Cardiac muscle cell (in vitro differentiated cells and primary cell): ENCODE data around the gene LRMDA. TPM values are rescaled to one million over a fixed set of nuclear protein-coding genes. Genes with fewer than 3 reads are reported as not detected.

ENCODE experiments used
- DNase-seq, 2 donors: peaks; one replicate each; pipeline versions ENCODE4 v3.0.0 to v3.0.0-alpha.2; 2010 to 2017; ENCODE audit warnings: low read depth in 1 of 2, low spot score in 1 of 2
- H3K27ac ChIP-seq: fragments of 200-600 bp; sonication (generic); 2 replicates; pipeline ENCODE4 v1.5.1; 2016
- H3K27me3 ChIP-seq: fragments of 200-600 bp; sonication (generic); 2 replicates; pipeline ENCODE4 v1.6.0; 2016; ENCODE audit warnings: control low read depth
- H3K36me3 ChIP-seq: fragments of 200-600 bp; sonication (generic); 2 replicates; pipeline ENCODE4 v1.5.1; 2016; ENCODE audit warnings: control low read depth
- H3K4me1 ChIP-seq: fragments of 200-600 bp; sonication (generic); 2 replicates; pipeline ENCODE4 v1.8.1; 2017; ENCODE audit warnings: low read depth, mild to moderate bottlenecking, mixed run types
- H3K4me3 ChIP-seq: fragments of 200-600 bp; sonication (generic); 2 replicates; pipeline ENCODE4 v1.5.1; 2016; ENCODE audit warnings: mild to moderate bottlenecking
- H3K9me3 ChIP-seq: fragments of 200-600 bp; sonication (generic); 2 replicates; pipeline ENCODE4 v1.5.1; 2017; ENCODE audit warnings: low read depth, mild to moderate bottlenecking, control low read depth
- CTCF ChIP-seq: IDR thresholded peaks from 2 replicates; pipeline ENCODE4 v1.5.1; 2012; ENCODE audit warnings: low read depth, mild to moderate bottlenecking, low read length
- polyA plus RNA-seq: library from polyadenylated mRNA; unstranded; fragments of >200 nt; fragmentation: Nextera tagmentation; extraction: Ambion mirVana; gene quantifications from 2 replicates; pipeline ENCODE4 v1.2.1, GENCODE V29; 2016
- total RNA-seq: library from RNA; depleted of rRNA; stranded (reverse); fragments of >200 nt; gene quantifications from 2 replicates; pipeline ENCODE4 v1.2.3, GENCODE V29; 2016

Gene LRMDA
- total and polyA plus RNA-seq, 2 experiments from 2014 or later: 6.2 to 11.7 TPM

GRCh38 chr10:76017026-76017732 is 585.8 kb downstream of the LRMDA start:
- no peak for TF ChIP-seq CTCF
- Histone ChIP-seq H3K4me1 (no peaks in the 10 kb centered on the region), H3K4me3 (no peak overlapping the region), H3K9me3 (no peaks in the 10 kb centered on the region), H3K36me3 (no peaks in the 10 kb centered on the region), H3K27ac (no peak overlapping the region), H3K27me3 (no peaks in the 10 kb centered on the region)
- DNase-seq: peak in 1 of 2 donors; percentile 45

DNA sequence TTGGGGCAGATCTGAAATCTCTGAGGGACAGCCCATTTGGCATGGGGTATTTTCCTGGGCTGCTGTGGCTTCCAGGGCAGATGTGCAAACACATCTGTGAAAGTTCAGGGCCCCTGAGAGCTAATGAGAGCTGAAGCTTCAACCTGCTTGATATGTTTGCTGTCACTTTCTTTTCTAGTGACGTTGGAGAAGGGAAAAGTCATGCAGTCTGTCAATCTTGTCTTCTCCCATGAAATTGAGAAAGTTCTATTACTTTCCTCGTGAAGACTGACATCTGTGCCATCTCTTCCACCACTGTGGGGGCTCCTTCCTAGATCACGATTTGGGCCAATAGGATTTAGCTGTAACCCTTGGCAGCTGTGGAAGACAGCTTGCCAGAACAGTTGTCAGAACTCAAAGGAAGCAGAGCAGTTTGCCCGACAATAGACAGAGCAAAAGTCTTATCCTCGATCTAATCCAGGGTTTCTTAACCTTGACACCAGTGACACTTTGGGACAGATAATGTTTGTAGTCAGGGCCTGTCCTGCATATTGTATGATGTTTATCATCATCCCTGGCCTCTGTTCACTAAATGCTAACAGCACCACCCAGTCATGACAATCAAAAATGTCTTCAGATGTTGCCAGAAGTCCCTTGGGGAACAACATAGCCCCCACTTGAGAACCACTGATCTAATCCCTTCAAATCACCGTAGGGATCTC is 586.5 kb downstream of the LRMDA start:
- H3K36me3 ChIP-seq: no peaks in the 10 kb centered on the region
- no peaks in the 10 kb centered on the region for H3K9me3 ChIP-seq
- no peaks in the 10 kb centered on the region for H3K27me3 ChIP-seq
- no peaks in the 10 kb centered on the region for H3K4me1 ChIP-seq
- TF ChIP-seq CTCF: no peak
- no peak overlapping the region for H3K4me3 ChIP-seq
- DNase-seq: no peak
- H3K27ac ChIP-seq: no peak overlapping the region

DNA sequence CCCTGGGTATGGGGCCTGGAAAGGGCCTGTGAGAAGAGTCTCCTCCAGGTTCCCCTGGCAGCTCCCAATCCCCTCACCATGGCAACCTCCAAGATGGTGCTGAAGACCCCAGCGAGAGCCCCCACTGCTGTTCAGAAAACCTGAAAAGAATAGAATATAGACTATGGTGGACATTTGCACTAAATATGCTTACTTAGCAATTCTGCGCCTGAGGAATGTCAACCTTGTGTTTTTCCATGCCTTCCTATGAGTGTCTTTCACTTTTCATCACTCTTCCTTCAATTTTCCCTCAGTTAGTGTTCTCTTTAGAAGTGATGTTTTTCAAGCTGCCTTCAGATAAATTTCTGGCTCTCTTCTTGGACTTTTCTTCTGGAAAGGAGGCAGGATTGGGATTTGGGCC is 589.2 kb downstream of the LRMDA start:
- Histone ChIP-seq H3K4me1 (no peaks in the 10 kb centered on the region), H3K27me3 (no peaks in the 10 kb centered on the region), H3K36me3 (no peaks in the 10 kb centered on the region), H3K4me3 (no peak overlapping the region), H3K27ac (no peak overlapping the region), H3K9me3 (no peaks in the 10 kb centered on the region)
- DNase-seq: no peak
- TF ChIP-seq CTCF: no peak

DNA sequence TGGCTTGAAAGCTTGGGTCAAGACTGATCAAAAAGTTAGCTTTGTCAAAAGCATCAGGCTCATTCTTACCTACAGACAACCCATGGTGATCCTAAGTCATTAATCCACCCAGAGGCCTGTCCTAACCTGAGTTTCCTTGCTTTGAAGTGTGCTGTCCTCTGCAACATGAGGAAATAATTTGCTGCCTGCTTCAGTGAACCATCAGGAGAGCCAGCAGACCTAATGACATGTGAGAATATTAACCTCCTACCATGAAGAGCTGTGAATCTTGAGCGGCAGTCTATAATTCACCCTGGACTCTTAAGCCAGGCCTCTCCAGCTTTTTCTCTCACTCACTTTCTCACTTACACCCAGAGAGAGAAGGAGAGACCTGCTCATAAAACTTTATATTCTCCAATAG is 590.0 kb downstream of the LRMDA start:
- Histone ChIP-seq H3K27me3 (no peaks in the 10 kb centered on the region), H3K36me3 (no peaks in the 10 kb centered on the region), H3K9me3 (no peaks in the 10 kb centered on the region)

GRCh38 chr10:76022366-76022765 is 590.9 kb downstream of the LRMDA start:
- no peak for TF ChIP-seq CTCF
- Histone ChIP-seq H3K9me3 (no peaks in the 10 kb centered on the region), H3K27ac (no peak overlapping the region), H3K27me3 (no peaks in the 10 kb centered on the region), H3K4me1 (no peaks in the 10 kb centered on the region), H3K4me3 (no peak overlapping the region), H3K36me3 (no peaks in the 10 kb centered on the region)
- no peak for DNase-seq

More for the DNA sequence above, 590.0 kb downstream of the LRMDA start:
- Histone ChIP-seq H3K4me1 (no peaks in the 10 kb centered on the region), H3K4me3 (no peak overlapping the region), H3K27ac (no peak overlapping the region)
- no peak for DNase-seq
- TF ChIP-seq CTCF: no peak
